Measurements from ENCODE around the gene RTN4IP1.

GRCh38 chr6:106608080-106608668 lies 21.1 kb downstream of the RTN4IP1 start:
- TF ChIP-seq CTCF (IDR thresholded peaks at IDR 0.05; ENCODE audit: insufficient read depth, low read length, poor library complexity, severe bottlenecking): peak; percentile 45
- TF ChIP-seq EZH2phosphoT487 (conservative IDR thresholded peaks at IDR 0.05; ENCODE audit: low read length): no peak

Measured in SU-DHL-6 (cell line).